Astrocyte (in vitro differentiated cells and primary cell): ENCODE results near the gene HRC.

Source experiments
- EZH2 ChIP-seq: IDR thresholded peaks from 2 replicates; pipeline ENCODE4 v1.6.1; 2012; ENCODE audit warnings: mild to moderate bottlenecking, low read length, inconsistent platforms; ENCODE audit not compliant: insufficient read depth
- TF ChIP-seq, protein P1 (sequence below): IDR thresholded peaks from 2 replicates; pipeline ENCODE4 v1.5.1; 2011; ENCODE audit warnings: low read depth, mild to moderate bottlenecking, inconsistent platforms, low read length, moderate library complexity; ENCODE audit not compliant: insufficient read depth

GRCh38 chr19:49128545-49129237 lies 26.5 kb downstream of the HRC start:
- TF ChIP-seq, protein P1, sequence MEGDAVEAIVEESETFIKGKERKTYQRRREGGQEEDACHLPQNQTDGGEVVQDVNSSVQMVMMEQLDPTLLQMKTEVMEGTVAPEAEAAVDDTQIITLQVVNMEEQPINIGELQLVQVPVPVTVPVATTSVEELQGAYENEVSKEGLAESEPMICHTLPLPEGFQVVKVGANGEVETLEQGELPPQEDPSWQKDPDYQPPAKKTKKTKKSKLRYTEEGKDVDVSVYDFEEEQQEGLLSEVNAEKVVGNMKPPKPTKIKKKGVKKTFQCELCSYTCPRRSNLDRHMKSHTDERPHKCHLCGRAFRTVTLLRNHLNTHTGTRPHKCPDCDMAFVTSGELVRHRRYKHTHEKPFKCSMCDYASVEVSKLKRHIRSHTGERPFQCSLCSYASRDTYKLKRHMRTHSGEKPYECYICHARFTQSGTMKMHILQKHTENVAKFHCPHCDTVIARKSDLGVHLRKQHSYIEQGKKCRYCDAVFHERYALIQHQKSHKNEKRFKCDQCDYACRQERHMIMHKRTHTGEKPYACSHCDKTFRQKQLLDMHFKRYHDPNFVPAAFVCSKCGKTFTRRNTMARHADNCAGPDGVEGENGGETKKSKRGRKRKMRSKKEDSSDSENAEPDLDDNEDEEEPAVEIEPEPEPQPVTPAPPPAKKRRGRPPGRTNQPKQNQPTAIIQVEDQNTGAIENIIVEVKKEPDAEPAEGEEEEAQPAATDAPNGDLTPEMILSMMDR = no peak
- no peak for TF ChIP-seq EZH2
